ENCODE data around the gene OTOP2.

- TF ChIP-seq CTCF (IDR thresholded peaks at IDR 0.05; ENCODE audit: borderline replicate concordance, extremely low read depth, low read length, poor library complexity, severe bottlenecking): no peak
- no peak for TF ChIP-seq EZH2 (IDR thresholded peaks at IDR 0.05; ENCODE audit: borderline replicate concordance, low read depth, low read length, severe bottlenecking)
Observed at GRCh38 chr17:74921769-74922168, 2.3 kb upstream of the OTOP2 start.

All from DND-41 (cell line).